ENCODE measurements around the gene C21orf91. TPM values are rescaled to one million over a fixed set of nuclear protein-coding genes. Genes with fewer than 3 reads are reported as not detected.

Gene C21orf91
- total RNA-seq, 4 donors from 2014 or later = 3.6 to 14.2 (median 9.5) TPM

DNA sequence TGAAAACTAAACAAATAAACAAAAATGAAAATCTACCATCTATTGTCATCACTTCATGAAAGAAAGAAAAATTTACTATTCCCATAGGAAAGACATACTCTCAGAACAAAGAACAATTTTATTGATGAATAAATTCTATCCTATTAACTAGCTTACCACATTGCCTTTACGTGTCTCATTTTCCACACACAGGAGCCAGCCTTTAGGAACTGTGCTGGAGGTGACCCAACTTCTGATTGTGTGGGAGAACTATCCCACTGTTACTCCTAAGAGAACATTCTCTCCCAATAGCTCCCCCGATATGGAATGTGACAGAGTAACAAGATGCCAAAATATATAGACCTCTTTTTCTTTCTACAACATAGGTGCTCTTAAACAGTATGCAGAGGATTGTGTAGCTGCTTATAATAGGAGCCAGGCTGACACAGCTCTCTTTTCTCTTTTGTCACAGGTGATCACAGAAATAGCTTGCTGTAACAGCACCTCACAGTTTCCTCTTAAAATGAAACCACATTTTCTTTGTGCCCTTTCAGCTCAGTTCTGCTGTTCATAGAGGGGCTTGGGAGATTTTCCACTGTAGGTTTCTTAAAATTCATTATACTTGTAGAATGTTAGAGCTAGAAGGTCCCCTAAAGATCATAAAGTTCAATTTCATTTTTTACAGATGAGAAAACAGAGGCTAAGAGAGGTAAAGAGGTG lies 35.5 kb downstream of the C21orf91 start:
- Histone ChIP-seq H3K27ac (no peak overlapping the region), H3K4me1 (no peaks in the 10 kb centered on the region), H3K4me3 (no peak overlapping the region), H3K9me3 (no peaks in the 10 kb centered on the region), H3K27me3 (no peaks in the 10 kb centered on the region), H3K36me3 (peaks cover 0 to 38% (median 0%) of the 10 kb centered on the region in 3 donors)
- TF ChIP-seq POLR2A (IDR thresholded peaks at IDR 0.05) = no peak
- TF ChIP-seq, protein P1, sequence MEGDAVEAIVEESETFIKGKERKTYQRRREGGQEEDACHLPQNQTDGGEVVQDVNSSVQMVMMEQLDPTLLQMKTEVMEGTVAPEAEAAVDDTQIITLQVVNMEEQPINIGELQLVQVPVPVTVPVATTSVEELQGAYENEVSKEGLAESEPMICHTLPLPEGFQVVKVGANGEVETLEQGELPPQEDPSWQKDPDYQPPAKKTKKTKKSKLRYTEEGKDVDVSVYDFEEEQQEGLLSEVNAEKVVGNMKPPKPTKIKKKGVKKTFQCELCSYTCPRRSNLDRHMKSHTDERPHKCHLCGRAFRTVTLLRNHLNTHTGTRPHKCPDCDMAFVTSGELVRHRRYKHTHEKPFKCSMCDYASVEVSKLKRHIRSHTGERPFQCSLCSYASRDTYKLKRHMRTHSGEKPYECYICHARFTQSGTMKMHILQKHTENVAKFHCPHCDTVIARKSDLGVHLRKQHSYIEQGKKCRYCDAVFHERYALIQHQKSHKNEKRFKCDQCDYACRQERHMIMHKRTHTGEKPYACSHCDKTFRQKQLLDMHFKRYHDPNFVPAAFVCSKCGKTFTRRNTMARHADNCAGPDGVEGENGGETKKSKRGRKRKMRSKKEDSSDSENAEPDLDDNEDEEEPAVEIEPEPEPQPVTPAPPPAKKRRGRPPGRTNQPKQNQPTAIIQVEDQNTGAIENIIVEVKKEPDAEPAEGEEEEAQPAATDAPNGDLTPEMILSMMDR (IDR thresholded peaks at IDR 0.05) = no peak
- TF ChIP-seq EP300 (IDR thresholded peaks at IDR 0.05) = no peak
- 64 to 65% methylated on average over 2 of the region's 2 CpGs for WGBS, 2 donors
- DNase-seq (ENCODE audit: low spot score in 2 of 2) = no peak

DNA sequence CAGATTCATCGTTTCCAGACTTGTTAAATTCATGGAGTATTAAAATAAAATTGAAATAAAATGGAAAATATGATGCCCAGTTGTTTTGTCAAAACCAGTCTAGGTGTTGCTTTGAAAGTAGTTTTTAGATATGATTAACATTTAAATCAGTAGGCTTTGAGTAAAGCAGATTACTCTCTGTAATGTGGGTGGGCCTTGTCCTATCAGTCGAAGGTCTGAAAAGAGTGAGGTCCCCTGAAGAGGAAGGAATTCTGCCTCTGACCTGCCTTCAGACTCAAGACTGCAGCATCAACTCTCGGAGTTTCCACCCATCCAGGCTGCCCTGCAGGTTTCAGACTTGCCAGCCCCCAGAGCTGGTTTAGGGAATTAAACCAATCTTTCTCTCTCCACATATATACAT lies 36.2 kb downstream of the C21orf91 start:
- Histone ChIP-seq H3K27me3 (no peaks in the 10 kb centered on the region), H3K27ac (no peak overlapping the region), H3K4me1 (no peaks in the 10 kb centered on the region), H3K36me3 (peaks cover 0 to 33% (median 0%) of the 10 kb centered on the region in 3 donors), H3K9me3 (no peaks in the 10 kb centered on the region), H3K4me3 (no peak overlapping the region)
- 94 to 96% methylated on average over 3 of the region's 3 CpGs for WGBS, 2 donors
- no peak for TF ChIP-seq POLR2A (IDR thresholded peaks at IDR 0.05)
- no peak for DNase-seq (ENCODE audit: low spot score in 2 of 2)

DNA sequence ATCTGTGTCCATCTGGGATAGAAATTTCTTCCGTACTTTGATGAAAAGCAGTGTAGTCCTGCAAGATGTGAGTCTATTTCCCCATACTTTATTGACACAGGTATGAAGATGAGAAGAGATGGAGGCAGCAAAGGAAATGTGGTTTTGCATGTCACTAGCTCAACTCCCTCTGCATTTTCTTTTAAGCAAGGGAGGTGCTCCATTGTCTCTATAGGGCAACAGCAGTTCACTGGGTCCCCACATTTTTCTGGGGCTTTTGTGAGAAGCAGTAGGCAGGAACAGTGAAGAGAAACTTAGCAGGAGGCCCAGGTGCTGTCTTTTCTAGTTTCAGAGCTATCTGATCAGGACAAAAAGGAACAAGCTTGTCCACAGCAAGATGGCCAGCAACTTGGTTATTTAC lies 37.1 kb downstream of the C21orf91 start:
- Histone ChIP-seq H3K27me3 (no peaks in the 10 kb centered on the region), H3K36me3 (peaks cover 0 to 24% (median 0%) of the 10 kb centered on the region in 3 donors), H3K4me1 (no peaks in the 10 kb centered on the region), H3K4me3 (no peak overlapping the region), H3K27ac (no peak overlapping the region), H3K9me3 (no peaks in the 10 kb centered on the region)
- no peak for DNase-seq (ENCODE audit: low spot score in 2 of 2)
- TF ChIP-seq EP300 (IDR thresholded peaks at IDR 0.05) (no peak), POLR2A (IDR thresholded peaks at IDR 0.05) (no peak)
- TF ChIP-seq, protein P1 (IDR thresholded peaks at IDR 0.05) = no peak
- WGBS, 2 donors = 93 to 94% methylated on average over 1 of the region's 1 CpG

DNA sequence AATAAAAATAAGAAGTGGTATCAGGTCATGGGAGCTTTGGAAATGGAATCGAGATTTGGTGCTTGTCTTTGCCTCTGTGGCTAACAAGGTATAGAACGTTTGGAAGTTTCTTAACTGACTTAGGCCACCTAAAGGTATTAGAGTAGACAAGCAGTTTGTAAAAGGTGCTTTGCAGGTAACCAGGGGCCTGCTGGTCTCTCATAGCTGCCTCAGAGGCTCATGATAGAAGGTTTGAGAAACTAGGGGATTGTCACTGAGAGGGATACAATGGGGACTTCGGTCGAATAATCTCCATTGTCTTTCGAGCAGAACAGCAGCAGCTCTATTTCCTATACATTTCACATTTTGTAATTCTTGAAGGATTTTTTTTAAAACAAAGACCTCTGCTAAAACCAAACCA lies 37.6 kb downstream of the C21orf91 start:
- WGBS, 2 donors = 87 to 90% methylated on average over 5 of the region's 5 CpGs

DNA sequence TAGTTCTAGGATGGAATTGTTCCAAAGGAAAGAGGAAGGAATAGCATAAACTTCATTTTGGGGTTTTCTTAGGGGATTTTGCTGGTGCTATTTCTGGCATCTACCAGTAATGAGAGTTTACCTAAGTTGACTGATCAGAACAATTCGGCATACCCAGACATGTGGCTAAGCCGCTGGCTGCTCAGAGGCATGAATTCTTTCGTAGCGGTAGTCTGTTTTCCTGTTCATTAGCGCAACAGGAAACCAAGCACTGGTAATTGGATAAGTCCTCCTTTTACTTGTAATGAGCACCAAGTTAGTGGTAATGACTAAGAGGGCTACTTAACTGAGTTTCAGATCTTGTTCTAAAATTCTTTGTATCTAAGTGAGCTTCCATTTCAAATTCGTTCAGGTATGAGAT lies 38.6 kb downstream of the C21orf91 start:
- Histone ChIP-seq H3K36me3 (peaks cover 0 to 10% (median 0%) of the 10 kb centered on the region in 3 donors), H3K9me3 (no peaks in the 10 kb centered on the region), H3K27ac (no peak overlapping the region), H3K4me3 (no peak overlapping the region), H3K4me1 (no peaks in the 10 kb centered on the region), H3K27me3 (no peaks in the 10 kb centered on the region)
- no peak for DNase-seq (ENCODE audit: low spot score in 2 of 2)
- TF ChIP-seq EP300 (IDR thresholded peaks at IDR 0.05) (no peak), POLR2A (IDR thresholded peaks at IDR 0.05) (no peak)
- TF ChIP-seq, protein P1 (IDR thresholded peaks at IDR 0.05) = no peak
- WGBS, 2 donors = 72 to 81% methylated on average over 6 of the region's 6 CpGs

More for the DNA sequence above, 37.6 kb downstream of the C21orf91 start:
- TF ChIP-seq EP300 (IDR thresholded peaks at IDR 0.05) = no peak
- TF ChIP-seq POLR2A (IDR thresholded peaks at IDR 0.05) = no peak
- TF ChIP-seq, protein P1 (IDR thresholded peaks at IDR 0.05) = no peak
- no peaks in the 10 kb centered on the region for H3K4me1 ChIP-seq
- H3K9me3 ChIP-seq = no peaks in the 10 kb centered on the region
- H3K36me3 ChIP-seq = peaks cover 0 to 20% (median 0%) of the 10 kb centered on the region in 3 donors
- H3K27me3 ChIP-seq = no peaks in the 10 kb centered on the region
- DNase-seq (ENCODE audit: low spot score in 2 of 2) = no peak
- H3K4me3 ChIP-seq = no peak overlapping the region
- H3K27ac ChIP-seq = no peak overlapping the region

All from tibial nerve (tissue), 4 donors.